Adrenal gland (tissue), 5 donors: ENCODE results near the gene BAZ1A.

Source experiments
- POLR2A ChIP-seq, 2 donors: fragments of 450-650 bp; IDR thresholded peaks; one replicate each; pipeline ENCODE4 v1.6.1; 2017; ENCODE audit warnings: antibody characterized with exemption in 2 of 2, mild to moderate bottlenecking in 2 of 2, moderate library complexity in 1 of 2
- TF ChIP-seq, protein P1 (sequence below), 6 experiments: fragments of 450-650 bp in 4 of 6; fragments of 200-600 bp in 2 of 6; sonication (generic) in 1 of 6; IDR thresholded peaks; 1 replicate in 5 of 6; 2 replicates in 1 of 6; pipeline versions ENCODE4 v1.5.1 to v1.8.0; 2016 to 2021; ENCODE audit warnings: antibody characterized with exemption in 6 of 6, mild to moderate bottlenecking in 2 of 6, moderate library complexity in 1 of 6
- donor health status: DM: no; HTN: no; CAD: no.

DNA sequence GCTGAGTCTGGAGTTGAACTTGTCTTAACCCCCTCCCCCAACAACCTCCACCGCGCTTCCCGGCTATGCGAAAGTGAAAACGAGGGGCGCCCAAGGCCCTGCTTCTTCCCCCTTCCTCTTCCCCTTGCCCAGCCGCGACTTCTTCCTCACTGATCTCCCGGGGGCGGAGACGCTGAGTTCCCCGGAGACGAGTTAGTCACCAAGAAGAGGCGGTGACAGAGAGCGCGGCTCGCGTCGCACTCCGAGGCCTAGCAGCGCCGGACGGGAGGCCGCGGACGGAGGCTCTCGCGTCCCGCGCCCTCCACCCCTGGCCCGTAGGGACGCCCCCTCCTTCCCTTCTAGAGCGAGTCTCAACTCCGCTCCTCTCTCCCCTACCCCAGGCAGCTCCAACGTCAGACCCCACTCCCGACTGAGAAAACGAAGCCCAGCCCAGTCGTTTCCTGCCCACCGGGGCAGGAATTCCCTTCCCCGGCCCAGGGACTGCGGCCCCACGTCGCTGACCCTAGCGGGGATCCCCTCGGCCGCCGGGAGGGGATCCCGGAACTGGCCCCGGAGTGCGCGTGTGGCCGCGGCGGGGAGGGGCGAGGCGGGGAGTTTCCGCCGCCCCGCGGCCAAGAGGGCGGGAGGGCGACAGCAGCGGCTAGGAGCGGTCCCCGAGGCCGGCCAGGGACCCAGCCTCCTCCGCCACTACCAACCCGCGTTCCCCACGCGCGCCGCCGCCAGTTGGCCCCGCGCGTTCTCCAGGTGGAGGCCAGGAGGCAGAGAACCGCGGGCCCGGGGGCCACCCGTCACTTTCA, 1.4 kb downstream of the BAZ1A start:
- peak; percentile 73 to 93 for TF ChIP-seq POLR2A (IDR thresholded peaks at IDR 0.05)
- TF ChIP-seq, protein P1, sequence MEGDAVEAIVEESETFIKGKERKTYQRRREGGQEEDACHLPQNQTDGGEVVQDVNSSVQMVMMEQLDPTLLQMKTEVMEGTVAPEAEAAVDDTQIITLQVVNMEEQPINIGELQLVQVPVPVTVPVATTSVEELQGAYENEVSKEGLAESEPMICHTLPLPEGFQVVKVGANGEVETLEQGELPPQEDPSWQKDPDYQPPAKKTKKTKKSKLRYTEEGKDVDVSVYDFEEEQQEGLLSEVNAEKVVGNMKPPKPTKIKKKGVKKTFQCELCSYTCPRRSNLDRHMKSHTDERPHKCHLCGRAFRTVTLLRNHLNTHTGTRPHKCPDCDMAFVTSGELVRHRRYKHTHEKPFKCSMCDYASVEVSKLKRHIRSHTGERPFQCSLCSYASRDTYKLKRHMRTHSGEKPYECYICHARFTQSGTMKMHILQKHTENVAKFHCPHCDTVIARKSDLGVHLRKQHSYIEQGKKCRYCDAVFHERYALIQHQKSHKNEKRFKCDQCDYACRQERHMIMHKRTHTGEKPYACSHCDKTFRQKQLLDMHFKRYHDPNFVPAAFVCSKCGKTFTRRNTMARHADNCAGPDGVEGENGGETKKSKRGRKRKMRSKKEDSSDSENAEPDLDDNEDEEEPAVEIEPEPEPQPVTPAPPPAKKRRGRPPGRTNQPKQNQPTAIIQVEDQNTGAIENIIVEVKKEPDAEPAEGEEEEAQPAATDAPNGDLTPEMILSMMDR (IDR thresholded peaks at IDR 0.05), result peak in 2 of 6 experiments; percentile 2 to 9
